ENCODE results near the gene WDFY3.

DNA sequence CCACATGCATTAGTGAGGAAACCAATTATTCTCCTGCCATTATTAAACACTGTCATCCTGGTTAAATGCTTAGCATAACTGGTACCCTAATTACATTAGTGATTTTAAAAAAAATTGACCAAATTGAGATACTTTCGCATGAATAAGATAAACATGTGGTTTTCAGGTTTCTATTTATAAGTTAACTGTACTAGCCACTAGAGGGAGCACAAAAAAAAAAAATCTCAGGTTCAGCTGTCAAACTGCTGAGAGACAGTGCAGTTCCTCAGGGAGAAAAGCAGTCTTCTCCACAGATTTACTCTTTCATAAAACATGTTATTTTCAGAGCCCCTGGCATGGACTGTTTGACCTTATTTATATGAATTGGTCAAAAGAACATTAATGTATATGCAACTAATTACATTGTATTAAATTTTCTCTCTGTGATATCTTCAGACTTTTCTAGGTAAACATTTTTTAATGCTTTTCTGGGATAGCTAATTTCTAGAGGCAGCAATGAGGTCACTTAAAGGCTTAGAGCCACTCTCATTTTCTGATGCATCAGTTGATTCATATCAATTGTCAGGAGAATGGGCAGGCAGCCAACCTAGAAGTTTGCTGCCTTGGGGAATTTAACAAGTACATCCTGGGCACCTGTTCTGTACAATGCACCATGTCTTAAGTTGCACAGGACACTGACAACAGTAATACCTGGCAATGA, 216.1 kb downstream of the WDFY3 start:
- no peak for TF ChIP-seq POLR2A (IDR thresholded peaks at IDR 0.05)
- TF ChIP-seq, protein P1, sequence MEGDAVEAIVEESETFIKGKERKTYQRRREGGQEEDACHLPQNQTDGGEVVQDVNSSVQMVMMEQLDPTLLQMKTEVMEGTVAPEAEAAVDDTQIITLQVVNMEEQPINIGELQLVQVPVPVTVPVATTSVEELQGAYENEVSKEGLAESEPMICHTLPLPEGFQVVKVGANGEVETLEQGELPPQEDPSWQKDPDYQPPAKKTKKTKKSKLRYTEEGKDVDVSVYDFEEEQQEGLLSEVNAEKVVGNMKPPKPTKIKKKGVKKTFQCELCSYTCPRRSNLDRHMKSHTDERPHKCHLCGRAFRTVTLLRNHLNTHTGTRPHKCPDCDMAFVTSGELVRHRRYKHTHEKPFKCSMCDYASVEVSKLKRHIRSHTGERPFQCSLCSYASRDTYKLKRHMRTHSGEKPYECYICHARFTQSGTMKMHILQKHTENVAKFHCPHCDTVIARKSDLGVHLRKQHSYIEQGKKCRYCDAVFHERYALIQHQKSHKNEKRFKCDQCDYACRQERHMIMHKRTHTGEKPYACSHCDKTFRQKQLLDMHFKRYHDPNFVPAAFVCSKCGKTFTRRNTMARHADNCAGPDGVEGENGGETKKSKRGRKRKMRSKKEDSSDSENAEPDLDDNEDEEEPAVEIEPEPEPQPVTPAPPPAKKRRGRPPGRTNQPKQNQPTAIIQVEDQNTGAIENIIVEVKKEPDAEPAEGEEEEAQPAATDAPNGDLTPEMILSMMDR (IDR thresholded peaks at IDR 0.05) = peak; percentile 37 to 52
- TF ChIP-seq POLR2AphosphoS5 (IDR thresholded peaks at IDR 0.05) = no peak

All from suprapubic skin (tissue), 4 donors.